ENCODE measurements around the gene ASS1. TPM values are rescaled to one million over a fixed set of nuclear protein-coding genes. Genes with fewer than 3 reads are reported as not detected.
"Not testable (repeated sequence)": the region's sequence is repeated elsewhere in the genome, so short reads cannot be mapped to it uniquely, and the experiment has no call there.

ASS1 gene
- total and polyA plus RNA-seq, 10 donors: 15.4 to 37.4 (median 26.6) TPM

DNA sequence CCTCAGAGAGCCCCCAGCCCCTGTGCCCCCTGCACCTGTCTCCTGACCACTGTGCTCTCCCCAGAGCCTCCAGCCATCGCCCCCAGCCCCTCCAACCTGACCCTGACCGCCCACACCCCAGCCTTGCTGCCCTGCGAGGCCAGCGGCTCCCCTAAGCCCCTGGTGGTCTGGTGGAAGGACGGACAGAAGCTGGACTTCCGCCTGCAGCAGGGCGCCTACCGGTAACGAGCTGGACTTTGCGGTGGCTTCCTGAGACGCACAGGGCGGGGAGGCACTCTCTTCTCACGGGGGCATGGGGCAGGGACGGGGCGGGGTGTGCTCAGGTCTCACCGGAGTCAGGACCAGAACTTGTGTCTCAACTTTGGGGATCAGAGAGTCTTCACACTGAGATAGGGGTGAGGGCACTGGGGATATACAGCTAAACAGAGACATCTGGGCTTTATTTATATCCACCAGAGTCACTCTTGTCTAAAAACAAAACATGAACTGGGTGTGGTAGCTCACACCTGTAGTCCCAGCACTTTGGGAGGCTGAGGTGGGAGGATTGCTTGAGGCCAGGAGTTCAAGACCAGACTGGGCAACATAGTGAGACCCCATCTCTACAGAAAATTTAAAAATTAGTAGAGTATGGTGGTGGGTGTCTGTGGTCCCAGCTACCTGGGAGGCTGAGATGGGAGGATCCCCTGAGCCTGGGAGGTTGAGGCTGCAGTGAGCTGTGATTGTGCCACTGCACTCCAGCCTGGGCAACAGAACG is 46.1 kb upstream of the ASS1 start:
- Histone ChIP-seq H3K27me3 (replicated peaks in 1 of 7) (peaks cover 0 to 41% (median 0%) of the 10 kb centered on the region in 7 donors), H3K4me3 (no peak overlapping the region), H3K36me3 (no peaks in the 10 kb centered on the region), H3K27ac (no peak overlapping the region), H3K4me1 (no peaks in the 10 kb centered on the region), H3K9me3 (no peaks in the 10 kb centered on the region)
- DNase-seq: no peak
- WGBS, 5 donors: 71 to 81% (median 77%) methylated on average over 15 to 17 of the region's 17 CpGs
- intact Hi-C loops (cut with DNase I; ENCODE audit: low total_unique reads): no loop called here
- TF ChIP-seq POLR2AphosphoS5 (IDR thresholded peaks at IDR 0.05): no peak
- TF ChIP-seq POLR2A (IDR thresholded peaks at IDR 0.05): no peak
- TF ChIP-seq, protein P1, sequence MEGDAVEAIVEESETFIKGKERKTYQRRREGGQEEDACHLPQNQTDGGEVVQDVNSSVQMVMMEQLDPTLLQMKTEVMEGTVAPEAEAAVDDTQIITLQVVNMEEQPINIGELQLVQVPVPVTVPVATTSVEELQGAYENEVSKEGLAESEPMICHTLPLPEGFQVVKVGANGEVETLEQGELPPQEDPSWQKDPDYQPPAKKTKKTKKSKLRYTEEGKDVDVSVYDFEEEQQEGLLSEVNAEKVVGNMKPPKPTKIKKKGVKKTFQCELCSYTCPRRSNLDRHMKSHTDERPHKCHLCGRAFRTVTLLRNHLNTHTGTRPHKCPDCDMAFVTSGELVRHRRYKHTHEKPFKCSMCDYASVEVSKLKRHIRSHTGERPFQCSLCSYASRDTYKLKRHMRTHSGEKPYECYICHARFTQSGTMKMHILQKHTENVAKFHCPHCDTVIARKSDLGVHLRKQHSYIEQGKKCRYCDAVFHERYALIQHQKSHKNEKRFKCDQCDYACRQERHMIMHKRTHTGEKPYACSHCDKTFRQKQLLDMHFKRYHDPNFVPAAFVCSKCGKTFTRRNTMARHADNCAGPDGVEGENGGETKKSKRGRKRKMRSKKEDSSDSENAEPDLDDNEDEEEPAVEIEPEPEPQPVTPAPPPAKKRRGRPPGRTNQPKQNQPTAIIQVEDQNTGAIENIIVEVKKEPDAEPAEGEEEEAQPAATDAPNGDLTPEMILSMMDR (IDR thresholded peaks at IDR 0.05 in 8 of 11, conservative IDR thresholded peaks at IDR 0.05 in 3 of 11): no peak

DNA sequence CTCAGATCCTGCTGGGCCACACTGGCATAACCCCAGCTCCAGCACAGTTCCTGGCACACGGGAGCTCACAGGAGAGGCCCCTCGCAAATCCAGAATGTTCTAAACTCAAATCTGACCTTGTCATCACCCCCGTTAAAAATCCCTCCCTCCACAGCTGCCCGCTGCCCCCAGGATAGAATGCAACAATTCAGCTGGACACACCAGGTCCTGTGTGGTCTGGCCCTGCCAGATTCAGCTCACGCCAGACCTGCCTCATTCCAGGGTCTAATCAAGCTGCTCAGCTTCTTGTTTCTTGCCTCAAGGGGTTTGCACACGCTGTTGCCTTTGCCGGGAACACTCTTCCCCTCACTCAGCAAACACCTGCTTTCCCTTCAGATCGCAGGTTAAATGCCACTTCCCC is 45.0 kb upstream of the ASS1 start:
- WGBS, 5 donors: 69 to 83% (median 76%) methylated on average over 8 of the region's 8 CpGs
- TF ChIP-seq POLR2A (IDR thresholded peaks at IDR 0.05) (no peak), POLR2AphosphoS5 (IDR thresholded peaks at IDR 0.05) (no peak)
- TF ChIP-seq, protein P1 (IDR thresholded peaks at IDR 0.05 in 8 of 11, conservative IDR thresholded peaks at IDR 0.05 in 3 of 11): no peak
- Histone ChIP-seq H3K36me3 (no peaks in the 10 kb centered on the region), H3K9me3 (no peaks in the 10 kb centered on the region), H3K4me1 (no peaks in the 10 kb centered on the region), H3K27ac (no peak overlapping the region), H3K4me3 (no peak overlapping the region), H3K27me3 (replicated peaks in 1 of 7) (peaks cover 0 to 36% (median 0%) of the 10 kb centered on the region in 7 donors)
- intact Hi-C loops (cut with DNase I; ENCODE audit: low total_unique reads): no loop called here
- DNase-seq: no peak

DNA sequence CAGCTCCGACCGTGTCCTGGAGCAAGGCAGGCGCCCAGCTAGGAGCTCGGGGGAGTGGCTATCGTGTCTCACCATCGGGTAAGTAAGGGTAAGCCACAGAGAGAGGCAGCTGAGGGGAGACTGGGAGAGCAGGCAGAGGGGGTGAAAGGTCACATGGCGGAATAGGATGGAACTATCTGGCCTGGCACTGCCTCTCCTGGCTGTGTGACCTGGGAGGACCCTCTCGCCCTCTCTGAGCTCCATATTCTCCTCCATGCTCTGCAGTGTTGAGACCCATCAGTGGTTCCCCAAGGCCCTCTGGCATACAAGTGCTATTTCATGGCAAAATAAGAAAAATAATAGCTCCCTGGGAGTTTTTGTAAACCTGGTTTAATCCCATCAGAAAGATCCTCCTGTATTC is 43.9 kb upstream of the ASS1 start:
- DNase-seq: no peak
- TF ChIP-seq, protein P1 (IDR thresholded peaks at IDR 0.05 in 8 of 11, conservative IDR thresholded peaks at IDR 0.05 in 3 of 11): no peak
- TF ChIP-seq POLR2AphosphoS5 (IDR thresholded peaks at IDR 0.05) (no peak), POLR2A (IDR thresholded peaks at IDR 0.05) (no peak)
- intact Hi-C loops (cut with DNase I; ENCODE audit: low total_unique reads): no loop called here
- no peaks in the 10 kb centered on the region for H3K36me3 ChIP-seq
- H3K27me3 ChIP-seq (replicated peaks in 1 of 7): peaks cover 0 to 32% (median 0%) of the 10 kb centered on the region in 7 donors
- H3K4me3 ChIP-seq: no peak overlapping the region
- no peaks in the 10 kb centered on the region for H3K4me1 ChIP-seq
- 88 to 96% (median 92%) methylated on average over 7 to 8 of the region's 8 CpGs for WGBS, 5 donors
- H3K9me3 ChIP-seq: no peaks in the 10 kb centered on the region
- H3K27ac ChIP-seq: no peak overlapping the region

DNA sequence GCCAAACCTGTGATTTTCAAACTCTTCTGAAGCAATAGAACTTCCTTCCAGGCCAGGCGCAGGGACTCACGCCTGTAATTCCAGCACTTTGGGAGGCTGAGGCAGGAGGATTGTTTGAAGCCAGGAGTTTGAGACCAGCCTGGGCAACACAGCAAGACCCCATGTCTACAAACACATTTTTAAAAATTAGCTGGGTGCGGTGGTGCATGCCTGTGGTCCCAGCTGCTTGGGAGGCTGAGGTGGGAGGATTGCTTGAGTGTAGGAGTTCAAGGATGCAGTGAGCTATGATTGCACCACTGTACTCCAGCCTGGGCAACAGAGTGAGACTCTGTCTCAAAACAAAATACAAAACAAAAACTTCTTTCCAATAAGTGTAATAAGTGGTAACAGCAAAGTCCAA is 43.0 kb upstream of the ASS1 start:
- DNase-seq; H3K4me3 ChIP-seq; H3K9me3 ChIP-seq; H3K4me1 ChIP-seq; H3K36me3 ChIP-seq; intact Hi-C loops (cut with DNase I; ENCODE audit: low total_unique reads); H3K27ac ChIP-seq: not testable (repeated sequence)
- WGBS, 5 donors: 77 to 93% (median 90%) methylated on average over 3 of the region's 3 CpGs
- H3K27me3 ChIP-seq (replicated peaks in 1 of 7): peaks cover 0 to 32% (median 0%) of the 10 kb centered on the region in 7 donors

All from spleen (tissue), 11 donors.